ENCODE results near the gene LILRA5. TPM values are rescaled to one million over a fixed set of nuclear protein-coding genes. Genes with fewer than 3 reads are reported as not detected.
"Not testable (repeated sequence)": the region's sequence is repeated elsewhere in the genome, so short reads cannot be mapped to it uniquely, and the experiment has no call there.

Gene LILRA5
- total RNA-seq, 2 donors from 2014 or later, result not detected

DNA sequence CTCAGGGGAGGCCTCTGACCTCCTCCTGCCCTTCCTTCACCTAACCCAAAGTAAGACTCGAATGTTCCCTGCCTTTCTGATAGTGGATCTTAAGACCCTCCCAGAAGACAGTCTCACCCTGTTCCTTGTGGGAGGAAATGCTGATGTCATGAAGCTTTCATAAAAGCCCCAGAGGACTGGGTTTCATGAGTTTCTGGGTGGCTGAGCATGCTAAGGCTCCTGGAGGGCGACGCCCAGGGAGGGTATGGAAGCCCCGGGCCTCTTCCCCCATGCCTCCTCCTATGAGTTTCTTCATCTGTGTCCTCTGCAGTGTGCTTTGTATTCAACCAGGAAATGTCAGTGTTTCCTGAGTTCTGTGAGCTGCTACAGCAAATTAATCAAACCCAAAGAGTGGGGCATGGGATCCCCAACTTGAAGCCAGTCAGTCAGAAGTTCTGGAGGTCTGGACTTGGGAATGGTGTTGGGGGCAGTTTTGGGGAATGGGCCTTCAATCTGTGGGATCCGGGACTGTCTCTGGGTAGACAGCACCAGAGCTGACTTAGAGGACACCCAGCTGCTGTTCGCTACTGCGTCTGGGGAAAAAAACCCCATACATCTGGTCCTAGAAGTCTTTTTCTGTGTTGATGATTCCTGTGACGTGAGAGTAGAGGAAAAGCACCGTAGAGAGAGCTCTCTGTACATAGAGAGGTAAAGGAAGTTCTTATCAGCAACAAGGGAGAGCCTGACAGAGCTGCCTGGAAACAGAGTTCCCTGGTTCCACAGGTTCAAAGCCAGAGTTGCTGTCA lies 30.1 kb downstream of the LILRA5 start:
- H3K4me3 Mint-ChIP-seq, result no peak overlapping the region
- no peak overlapping the region for H3K27ac Mint-ChIP-seq
- ATAC-seq (replicated peaks in 1 of 2) (no peak), DNase-seq (no peak)
- no peaks in the 10 kb centered on the region for H3K4me1 Mint-ChIP-seq (ENCODE audit: low read depth)
- H3K9me3 Mint-ChIP-seq, result no peaks in the 10 kb centered on the region
- H3K27me3 Mint-ChIP-seq (ENCODE audit: low read depth), result peaks cover 60% of the 10 kb centered on the region
- H3K36me3 Mint-ChIP-seq (ENCODE audit: insufficient read depth in 2 of 2), result no peaks in the 10 kb centered on the region

DNA sequence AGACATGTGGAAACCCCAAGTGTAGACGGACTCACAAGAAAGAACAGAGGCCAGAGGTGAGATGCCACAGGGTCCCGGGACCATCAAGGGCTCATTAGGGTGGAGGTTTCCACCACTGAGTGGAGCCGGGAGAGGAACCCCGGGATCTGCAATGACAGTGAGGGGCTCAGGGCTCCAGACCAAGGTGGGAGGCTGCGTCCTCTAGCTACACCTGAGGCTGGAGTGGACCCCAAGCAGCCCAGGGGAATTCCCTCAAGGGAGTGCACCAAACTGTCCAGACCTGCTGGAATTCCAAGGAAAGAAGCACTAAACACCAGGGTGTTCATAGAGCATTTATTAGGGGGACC lies 31.3 kb downstream of the LILRA5 start:
- not testable (repeated sequence) for DNase-seq; H3K4me3 Mint-ChIP-seq; H3K9me3 Mint-ChIP-seq; ATAC-seq (replicated peaks in 1 of 2); H3K27ac Mint-ChIP-seq; H3K36me3 Mint-ChIP-seq (ENCODE audit: insufficient read depth in 2 of 2); H3K4me1 Mint-ChIP-seq (ENCODE audit: low read depth)
- peaks cover 51% of the 10 kb centered on the region for H3K27me3 Mint-ChIP-seq (ENCODE audit: low read depth)

DNA sequence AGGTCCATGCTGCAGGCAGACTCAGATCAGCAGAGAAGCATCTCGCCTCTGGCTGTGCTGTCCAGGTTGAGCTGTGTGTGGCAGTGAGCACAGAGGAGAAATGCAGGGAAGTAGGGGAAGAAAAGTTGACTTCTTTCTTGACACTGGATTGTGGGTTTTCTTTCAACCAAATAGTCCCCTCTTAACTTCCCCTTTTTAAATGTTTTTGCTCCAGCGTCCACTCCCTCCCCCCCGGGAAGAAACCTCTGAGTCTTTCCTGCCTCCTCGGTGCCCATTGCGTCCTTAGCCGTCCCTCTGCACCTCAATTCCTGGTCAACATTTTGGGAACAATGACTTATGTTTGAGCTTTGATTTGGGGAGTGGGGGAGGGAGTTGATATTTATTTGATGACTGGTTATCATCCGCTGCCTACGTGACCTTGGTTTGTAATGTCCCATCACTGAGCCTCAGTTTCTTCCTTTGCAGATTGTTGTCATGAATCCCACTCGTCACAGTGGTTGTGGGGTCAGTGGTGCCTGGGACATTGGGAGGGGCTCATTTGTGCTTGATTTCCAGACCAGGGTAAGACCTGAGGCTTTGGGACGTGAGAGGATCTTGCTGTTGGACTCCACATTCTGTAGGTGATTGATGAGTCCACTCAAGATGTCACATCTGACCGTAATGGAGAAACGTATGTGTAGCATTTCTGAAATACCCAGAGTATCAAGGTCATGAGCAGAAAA lies 31.8 kb downstream of the LILRA5 start, which contains the start of gene LILRB2:
Gene LILRB2, minus strand, starts transcription at position 104 of the 722 bp plus-strand sequence. CDS start 614 bp downstream, outside the sequence.
- H3K36me3 Mint-ChIP-seq (ENCODE audit: insufficient read depth in 2 of 2), result no peaks in the 10 kb centered on the region
- ATAC-seq (replicated peaks in 1 of 2) (no peak), DNase-seq (no peak)
- H3K27me3 Mint-ChIP-seq (ENCODE audit: low read depth), result peaks cover 51% of the 10 kb centered on the region
- H3K4me1 Mint-ChIP-seq (ENCODE audit: low read depth), result no peaks in the 10 kb centered on the region
- H3K27ac Mint-ChIP-seq, result no peak within 1 kb of the TSS
- no peak within 1 kb of the TSS for H3K4me3 Mint-ChIP-seq
- H3K9me3 Mint-ChIP-seq, result no peaks in the 10 kb centered on the region

DNA sequence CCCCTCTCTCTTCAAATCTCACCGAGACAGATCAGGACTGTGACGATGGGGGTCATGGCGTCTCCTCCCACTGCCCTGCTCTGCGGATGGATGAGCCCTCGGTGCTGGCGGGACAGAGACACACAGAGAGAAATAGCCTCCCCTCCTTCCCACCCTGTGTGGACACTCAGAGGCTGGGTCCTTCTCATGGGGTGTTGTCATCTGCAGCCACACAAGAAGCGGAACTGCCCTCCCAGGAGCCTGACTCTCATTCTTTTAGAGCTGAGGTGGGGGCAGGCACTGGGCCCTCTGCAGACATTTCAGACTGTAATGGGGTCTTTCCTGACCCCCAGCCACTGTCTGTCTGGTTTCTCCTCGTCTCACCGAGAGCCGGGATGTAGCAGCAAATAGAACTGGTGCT lies 32.5 kb downstream of the LILRA5 start:
- H3K36me3 Mint-ChIP-seq (ENCODE audit: insufficient read depth in 2 of 2); H3K9me3 Mint-ChIP-seq; DNase-seq; H3K27ac Mint-ChIP-seq; H3K4me1 Mint-ChIP-seq (ENCODE audit: low read depth); H3K4me3 Mint-ChIP-seq; ATAC-seq (replicated peaks in 1 of 2): not testable (repeated sequence)
- peaks cover 51% of the 10 kb centered on the region for H3K27me3 Mint-ChIP-seq (ENCODE audit: low read depth)

DNA sequence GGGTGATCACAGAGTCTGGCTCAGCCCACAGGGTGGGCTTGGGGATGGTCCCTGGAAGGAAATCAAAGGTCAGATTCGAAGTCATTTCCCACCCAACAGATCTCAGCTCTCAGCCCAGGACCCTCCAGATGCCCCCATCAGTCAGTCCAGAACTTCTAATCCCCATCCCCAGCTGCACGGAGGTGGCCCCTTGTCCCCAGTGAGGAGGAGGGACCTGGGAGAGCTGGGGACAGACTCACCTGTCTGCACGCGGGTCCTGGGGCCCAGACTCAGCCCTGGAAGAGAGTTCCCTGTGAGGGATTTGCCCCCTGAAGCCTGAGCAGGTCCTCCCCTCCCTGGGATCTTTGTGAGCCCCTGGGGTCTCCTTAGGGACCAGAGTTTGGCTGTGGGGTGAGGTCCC lies 32.9 kb downstream of the LILRA5 start:
- not testable (repeated sequence) for H3K9me3 Mint-ChIP-seq; H3K4me1 Mint-ChIP-seq (ENCODE audit: low read depth); ATAC-seq (replicated peaks in 1 of 2); H3K4me3 Mint-ChIP-seq; DNase-seq; H3K27ac Mint-ChIP-seq; H3K36me3 Mint-ChIP-seq (ENCODE audit: insufficient read depth in 2 of 2)
- H3K27me3 Mint-ChIP-seq (ENCODE audit: low read depth), result peaks cover 50% of the 10 kb centered on the region

DNA sequence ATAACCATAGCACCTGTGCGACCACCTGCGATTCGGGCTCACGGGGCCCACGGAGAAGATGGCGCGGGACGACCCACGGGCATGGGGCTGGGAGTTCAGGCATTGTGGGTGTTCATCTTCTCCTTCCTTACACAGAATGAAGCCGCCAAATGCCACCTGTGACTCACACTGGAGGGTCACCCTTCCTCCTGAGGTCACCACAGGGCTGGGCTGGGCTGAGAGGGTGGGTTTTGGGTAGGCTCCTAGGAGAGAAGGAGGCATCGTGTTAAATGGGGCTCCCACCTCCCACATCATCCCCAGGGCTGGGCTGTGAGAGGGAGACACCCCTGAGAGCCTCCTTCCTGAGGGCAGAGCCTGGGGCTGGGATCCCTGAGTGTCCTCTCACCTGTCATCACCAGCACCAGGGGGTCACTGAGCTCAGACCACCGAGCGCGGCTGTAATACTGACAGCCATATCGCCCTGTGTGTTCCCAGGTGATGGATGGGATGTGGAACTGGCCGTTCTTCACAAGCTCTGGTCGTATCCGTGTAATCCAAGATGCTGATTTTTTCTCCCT lies 33.5 kb downstream of the LILRA5 start:
- DNase-seq, result no peak
- Mint-ChIP-seq H3K36me3 (ENCODE audit: insufficient read depth in 2 of 2) (no peaks in the 10 kb centered on the region), H3K27me3 (ENCODE audit: low read depth) (peaks cover 45% of the 10 kb centered on the region), H3K9me3 (no peaks in the 10 kb centered on the region), H3K4me1 (ENCODE audit: low read depth) (no peaks in the 10 kb centered on the region), H3K4me3 (no peak overlapping the region), H3K27ac (no peak overlapping the region)
- no peak for ATAC-seq (replicated peaks in 1 of 2)

DNA sequence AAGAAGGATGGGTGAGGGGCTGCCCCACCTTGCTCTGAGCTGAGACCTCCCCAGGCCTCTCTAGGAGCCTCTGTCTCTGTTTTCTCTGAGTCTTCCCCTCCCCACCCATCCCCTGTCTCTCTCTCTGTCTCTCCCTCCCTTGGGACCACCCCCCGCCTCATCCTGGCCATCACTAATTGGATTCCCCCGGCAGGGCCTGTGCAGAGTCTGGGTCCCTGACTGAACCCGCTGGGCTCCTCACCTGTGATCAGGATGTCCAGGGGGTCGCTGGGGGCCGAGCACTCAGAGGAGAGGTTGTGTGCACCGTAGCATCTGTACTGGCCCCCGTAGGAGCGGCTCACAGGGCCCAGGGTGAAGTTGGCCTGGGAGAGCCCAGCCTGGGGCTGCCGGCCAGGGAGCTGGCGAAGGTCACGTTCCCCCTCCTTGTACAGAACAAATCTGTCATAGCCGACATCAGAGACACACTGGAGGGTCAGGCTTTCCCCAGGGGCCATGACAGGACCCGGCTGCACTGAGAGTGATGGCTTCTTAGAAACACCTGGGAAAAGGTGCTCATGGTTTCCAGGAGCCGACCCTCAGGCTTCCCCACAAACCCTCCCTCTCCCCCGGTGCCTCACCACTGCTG lies 34.3 kb downstream of the LILRA5 start:
- not testable (repeated sequence) for ATAC-seq (replicated peaks in 1 of 2); H3K9me3 Mint-ChIP-seq; DNase-seq; H3K36me3 Mint-ChIP-seq (ENCODE audit: insufficient read depth in 2 of 2); H3K4me3 Mint-ChIP-seq; H3K27ac Mint-ChIP-seq; H3K4me1 Mint-ChIP-seq (ENCODE audit: low read depth)
- H3K27me3 Mint-ChIP-seq (ENCODE audit: low read depth), result peaks cover 47% of the 10 kb centered on the region

DNA sequence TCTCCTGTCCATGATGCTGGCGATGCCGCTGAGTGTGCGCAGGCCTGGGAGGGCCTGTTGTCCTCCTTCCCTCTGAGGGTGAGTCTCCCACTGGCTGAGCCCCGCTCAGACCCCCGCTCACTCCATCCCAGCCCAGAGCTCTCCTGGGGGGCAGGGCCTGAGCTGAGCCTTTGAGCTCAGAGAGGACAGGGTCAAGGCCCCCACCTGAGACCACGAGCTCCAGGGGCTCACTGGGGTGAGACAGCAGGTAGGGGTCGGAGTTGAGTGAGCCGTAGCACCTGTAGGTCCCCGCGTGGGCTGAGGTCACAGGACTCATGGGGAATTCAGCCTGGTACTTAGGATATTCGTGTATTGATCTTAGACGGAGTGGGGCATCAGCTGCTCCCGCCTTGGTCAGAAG lies 34.9 kb downstream of the LILRA5 start:
- not testable (repeated sequence) for ATAC-seq (replicated peaks in 1 of 2); H3K4me3 Mint-ChIP-seq; H3K4me1 Mint-ChIP-seq (ENCODE audit: low read depth); H3K9me3 Mint-ChIP-seq; H3K36me3 Mint-ChIP-seq (ENCODE audit: insufficient read depth in 2 of 2); DNase-seq; H3K27ac Mint-ChIP-seq
- H3K27me3 Mint-ChIP-seq (ENCODE audit: low read depth), result peaks cover 44% of the 10 kb centered on the region

DNA sequence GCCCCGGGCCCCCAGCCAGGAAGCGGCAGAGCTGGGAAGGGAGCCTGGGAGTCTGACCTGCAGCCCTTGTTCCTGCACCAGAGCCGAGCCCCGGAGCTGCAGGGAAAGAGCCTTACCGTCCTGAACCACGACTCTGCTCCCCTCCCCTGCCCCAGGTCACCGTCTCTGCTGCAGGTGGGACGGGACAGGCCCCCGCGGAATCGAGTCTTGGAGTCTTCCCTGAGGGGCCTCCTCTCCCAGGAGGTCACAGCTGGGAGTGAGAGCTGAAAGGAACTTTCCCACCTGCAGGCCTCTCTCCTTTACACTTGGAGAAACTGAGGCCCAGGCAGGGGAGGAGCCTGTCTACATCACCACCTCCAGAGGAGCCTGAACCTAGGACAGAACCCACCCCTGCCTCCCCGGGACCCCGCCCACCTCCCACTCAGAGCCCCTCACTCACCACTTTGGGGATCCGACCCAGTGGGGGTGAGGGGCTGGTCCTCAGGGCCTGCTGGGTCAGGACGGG lies 35.8 kb downstream of the LILRA5 start:
- H3K4me1 Mint-ChIP-seq (ENCODE audit: low read depth); ATAC-seq (replicated peaks in 1 of 2): not testable (repeated sequence)

DNA sequence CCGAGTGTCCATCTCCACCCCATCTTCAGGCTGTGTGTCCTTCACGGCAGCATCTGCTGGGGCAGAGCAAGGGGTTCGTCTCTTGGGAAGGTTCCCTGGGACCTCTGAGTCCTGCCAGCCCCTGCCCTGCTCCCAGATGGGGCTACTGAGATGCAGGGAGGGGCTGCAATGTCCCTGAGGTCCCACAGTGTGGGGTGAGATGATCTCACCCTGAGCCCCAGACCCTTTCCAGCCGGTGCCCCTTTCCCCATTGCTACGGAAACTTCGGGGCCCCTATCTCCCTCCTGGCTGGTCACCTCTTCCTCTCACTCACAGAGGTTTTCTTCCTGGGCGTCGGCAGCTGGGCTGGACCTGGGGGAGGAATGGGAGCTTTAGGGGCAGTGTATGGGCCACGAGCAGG lies 37.0 kb downstream of the LILRA5 start:
- Mint-ChIP-seq H3K9me3 (no peaks in the 10 kb centered on the region), H3K27ac (no peak overlapping the region), H3K27me3 (ENCODE audit: low read depth) (peaks cover 33% of the 10 kb centered on the region), H3K36me3 (ENCODE audit: insufficient read depth in 2 of 2) (no peaks in the 10 kb centered on the region), H3K4me1 (ENCODE audit: low read depth) (no peaks in the 10 kb centered on the region), H3K4me3 (no peak overlapping the region)
- ATAC-seq (replicated peaks in 1 of 2) (no peak), DNase-seq (no peak)

More for the DNA sequence above, 35.8 kb downstream of the LILRA5 start:
- not testable (repeated sequence) for DNase-seq; H3K27ac Mint-ChIP-seq; H3K9me3 Mint-ChIP-seq; H3K4me3 Mint-ChIP-seq; H3K36me3 Mint-ChIP-seq (ENCODE audit: insufficient read depth in 2 of 2)
- H3K27me3 Mint-ChIP-seq (ENCODE audit: low read depth), result peaks cover 42% of the 10 kb centered on the region

DNA sequence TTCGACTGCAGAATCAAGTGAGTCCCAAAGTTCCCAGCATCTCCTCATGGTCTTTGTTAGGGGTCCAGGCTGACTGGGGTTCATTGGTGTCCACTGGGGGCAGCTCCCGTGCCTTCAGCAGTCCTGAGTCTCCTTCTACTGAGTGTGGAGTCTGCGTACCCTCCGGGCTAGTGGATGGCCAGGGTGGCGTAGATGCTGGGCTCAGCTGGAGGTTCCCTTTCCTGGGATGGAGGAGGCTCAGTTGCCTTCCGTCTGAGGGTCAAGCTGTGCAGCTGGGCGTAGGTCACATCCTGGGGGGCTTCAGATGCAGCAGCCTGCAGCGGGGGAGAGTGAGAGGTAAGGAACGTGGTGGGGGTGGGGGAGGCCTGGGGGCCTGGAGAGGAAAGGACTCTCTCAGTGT lies 38.5 kb downstream of the LILRA5 start:
- not testable (repeated sequence) for H3K36me3 Mint-ChIP-seq (ENCODE audit: insufficient read depth in 2 of 2); DNase-seq; H3K27ac Mint-ChIP-seq; H3K4me3 Mint-ChIP-seq; H3K4me1 Mint-ChIP-seq (ENCODE audit: low read depth); ATAC-seq (replicated peaks in 1 of 2); H3K9me3 Mint-ChIP-seq
- H3K27me3 Mint-ChIP-seq (ENCODE audit: low read depth), result peaks cover 32% of the 10 kb centered on the region

DNA sequence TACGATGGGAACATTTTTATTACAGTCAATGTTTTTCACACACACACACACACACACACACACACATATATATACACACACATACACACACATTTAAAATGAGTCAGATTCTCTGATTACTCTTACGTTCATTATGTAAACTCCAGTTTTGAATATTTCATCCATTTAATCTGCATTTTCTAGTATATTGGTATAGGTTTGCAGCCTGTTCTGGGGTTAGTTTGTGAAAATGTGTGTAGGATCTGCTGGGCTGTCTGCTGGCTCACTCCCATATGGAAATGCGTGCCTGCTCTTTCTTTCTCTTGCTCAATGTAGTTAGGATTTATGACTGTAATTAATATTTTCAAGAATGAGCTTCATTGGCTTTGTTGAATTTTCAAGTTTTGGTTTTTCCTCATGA lies 39.1 kb downstream of the LILRA5 start:
- no peak for ATAC-seq (replicated peaks in 1 of 2)
- Mint-ChIP-seq H3K36me3 (ENCODE audit: insufficient read depth in 2 of 2) (no peaks in the 10 kb centered on the region), H3K4me3 (peak overlapping the region in 1 of 2 donors; percentile 60), H3K27ac (peak overlapping the region; percentile 64), H3K4me1 (ENCODE audit: low read depth) (no peaks in the 10 kb centered on the region), H3K27me3 (ENCODE audit: low read depth) (peaks cover 29% of the 10 kb centered on the region), H3K9me3 (no peaks in the 10 kb centered on the region)
- DNase-seq, result no peak

DNA sequence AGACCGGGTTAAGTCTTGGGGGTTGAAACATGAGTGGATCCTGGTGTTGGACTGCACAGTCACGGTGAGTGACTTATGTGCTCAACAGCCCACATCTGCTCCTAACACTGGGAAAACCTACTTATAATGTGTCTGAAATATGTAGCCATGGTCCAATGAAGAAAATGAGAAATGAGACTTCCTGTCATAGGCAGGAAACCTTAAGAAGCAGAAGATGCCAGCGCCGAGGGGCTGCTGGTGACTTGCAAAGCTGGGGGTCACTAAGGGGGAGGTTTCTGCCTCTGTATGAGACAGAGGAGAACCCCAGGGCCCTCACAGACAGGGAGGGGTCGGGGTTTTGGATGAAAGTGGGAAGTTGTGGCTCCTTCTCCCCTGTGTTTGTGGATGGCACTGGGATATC lies 40.8 kb downstream of the LILRA5 start:
- not testable (repeated sequence) for ATAC-seq (replicated peaks in 1 of 2); H3K4me1 Mint-ChIP-seq (ENCODE audit: low read depth); H3K27ac Mint-ChIP-seq; DNase-seq; H3K9me3 Mint-ChIP-seq; H3K4me3 Mint-ChIP-seq; H3K36me3 Mint-ChIP-seq (ENCODE audit: insufficient read depth in 2 of 2)
- H3K27me3 Mint-ChIP-seq (ENCODE audit: low read depth), result peaks cover 42% of the 10 kb centered on the region
